Limb (tissue), 2 donors: ENCODE data around the gene ATRNL1.
"Not testable (repeated sequence)": the region's sequence is repeated elsewhere in the genome, so short reads cannot be mapped to it uniquely, and the experiment has no call there.

Experiments used
- DNase-seq, 2 donors: peaks; one replicate each; pipeline ENCODE4 v3.0.0-alpha.2; 2016; ENCODE audit errors: extremely low spot score in 2 of 2

ATRNL1 gene

GRCh38 chr10:115092555-115093285 is 445 bp upstream of the ATRNL1 start:
- DNase-seq, result peak; percentile 74 to 88

- DNase-seq, result peak in 1 of 2 donors; percentile 76
Observed at GRCh38 chr10:115093776-115094408, 727 bp downstream of the ATRNL1 start.

GRCh38 chr10:115094416-115095140 is 1.4 kb downstream of the ATRNL1 start:
- no peak for DNase-seq

GRCh38 chr10:115095758-115096157 is 2.6 kb downstream of the ATRNL1 start:
- DNase-seq, result no peak

- no peak for DNase-seq
Observed at GRCh38 chr10:115103700-115104099, 10.5 kb downstream of the ATRNL1 start.

- not testable (repeated sequence) for DNase-seq
Observed at GRCh38 chr10:115105411-115105810, 12.2 kb downstream of the ATRNL1 start.

- no peak for DNase-seq
Observed at GRCh38 chr10:115107830-115108229, 14.7 kb downstream of the ATRNL1 start.

GRCh38 chr10:115117301-115117700 is 24.1 kb downstream of the ATRNL1 start:
- no peak for DNase-seq

- no peak for DNase-seq
Observed at GRCh38 chr10:115118346-115118745, 25.2 kb downstream of the ATRNL1 start.

GRCh38 chr10:115125505-115125904 is 32.3 kb downstream of the ATRNL1 start:
- no peak for DNase-seq

- DNase-seq, result peak in 1 of 2 donors; percentile 75
Observed at GRCh38 chr10:115129752-115130151, 36.6 kb downstream of the ATRNL1 start.

GRCh38 chr10:115136616-115137015 is 43.5 kb downstream of the ATRNL1 start:
- DNase-seq, result no peak

- peak in 1 of 2 donors; percentile 40 for DNase-seq
Observed at GRCh38 chr10:115141254-115141653, 48.1 kb downstream of the ATRNL1 start.

GRCh38 chr10:115157357-115157756 is 64.2 kb downstream of the ATRNL1 start:
- DNase-seq, result no peak

GRCh38 chr10:115163129-115163528 is 70.0 kb downstream of the ATRNL1 start:
- no peak for DNase-seq

GRCh38 chr10:115164220-115164619 is 71.1 kb downstream of the ATRNL1 start:
- DNase-seq, result no peak

- DNase-seq, result no peak
Observed at GRCh38 chr10:115167751-115168150, 74.6 kb downstream of the ATRNL1 start.

- DNase-seq, result peak in 1 of 2 donors; percentile 25
Observed at GRCh38 chr10:115171392-115171960, 78.3 kb downstream of the ATRNL1 start.

GRCh38 chr10:115173915-115174443 is 80.8 kb downstream of the ATRNL1 start:
- DNase-seq, result no peak

GRCh38 chr10:115207276-115207675 is 114.1 kb downstream of the ATRNL1 start:
- DNase-seq, result not testable (repeated sequence)

GRCh38 chr10:115209133-115209532 is 116.0 kb downstream of the ATRNL1 start:
- DNase-seq, result no peak

- no peak for DNase-seq
Observed at GRCh38 chr10:115214829-115215228, 121.7 kb downstream of the ATRNL1 start.
